Hepatocyte (in vitro differentiated cells): ENCODE results near the gene IL1RAPL1. TPM values are rescaled to one million over a fixed set of nuclear protein-coding genes. Genes with fewer than 3 reads are reported as not detected.
"Not testable (repeated sequence)": the region's sequence is repeated elsewhere in the genome, so short reads cannot be mapped to it uniquely, and the experiment has no call there.

Experiments used
- DNase-seq: peaks from one replicate; pipeline ENCODE4 v3.0.0-alpha.2; 2016; ENCODE audit warnings: low spot score
- H2AFZ ChIP-seq: fragments of 200-600 bp; sonication (generic); 2 replicates; pipeline ENCODE4 v1.6.0; 2016; ENCODE audit warnings: antibody characterized with exemption, mild to moderate bottlenecking
- H3K27ac ChIP-seq: fragments of 200-600 bp; sonication (generic); 2 replicates; pipeline ENCODE4 v1.5.1; 2016; ENCODE audit warnings: mild to moderate bottlenecking
- H3K27me3 ChIP-seq: fragments of 200-600 bp; sonication (generic); 2 replicates; pipeline ENCODE4 v1.6.1; 2016
- H3K36me3 ChIP-seq: fragments of 200-600 bp; sonication (generic); replicated peaks from 2 replicates; pipeline ENCODE4 v1.5.1; 2016; ENCODE audit warnings: low read depth; ENCODE audit not compliant: insufficient read depth
- H3K4me1 ChIP-seq: fragments of 200-600 bp; sonication (generic); 2 replicates; pipeline ENCODE4 v1.5.1; 2016; ENCODE audit warnings: mild to moderate bottlenecking, moderate library complexity; ENCODE audit not compliant: insufficient read depth
- H3K4me2 ChIP-seq: fragments of 200-600 bp; sonication (generic); 2 replicates; pipeline ENCODE4 v1.6.0; 2016
- H3K4me3 ChIP-seq: fragments of 200-600 bp; sonication (generic); 2 replicates; pipeline ENCODE4 v1.5.1; 2016; ENCODE audit warnings: mild to moderate bottlenecking
- H3K79me2 ChIP-seq: fragments of 200-600 bp; sonication (generic); 2 replicates; pipeline ENCODE4 v1.6.0; 2017; ENCODE audit warnings: mild to moderate bottlenecking
- H3K9me2 ChIP-seq: fragments of 200-600 bp; sonication (generic); replicated peaks from 2 replicates; pipeline ENCODE4 v1.6.0; 2017; ENCODE audit warnings: mild to moderate bottlenecking; ENCODE audit not compliant: insufficient read depth
- H3K9me3 ChIP-seq: fragments of 200-600 bp; sonication (generic); 2 replicates; pipeline ENCODE4 v1.5.1; 2016; ENCODE audit warnings: low read depth, mild to moderate bottlenecking
- H4K20me1 ChIP-seq: fragments of 200-600 bp; sonication (generic); 2 replicates; pipeline ENCODE4 v1.6.0; 2016; ENCODE audit warnings: mild to moderate bottlenecking; ENCODE audit not compliant: insufficient read depth, poor library complexity, severe bottlenecking
- CTCF ChIP-seq: fragments of 200-600 bp; sonication (generic); IDR thresholded peaks from 2 replicates; pipeline ENCODE4 v1.5.1; 2016; ENCODE audit warnings: antibody characterized with exemption, mild to moderate bottlenecking; ENCODE audit not compliant: poor library complexity
- EZH2 ChIP-seq: fragments of 200-600 bp; sonication (generic); IDR thresholded peaks from 2 replicates; pipeline ENCODE4 v1.6.1; 2016; ENCODE audit warnings: antibody characterized with exemption, mild to moderate bottlenecking, borderline replicate concordance
- EZH2phosphoT487 ChIP-seq: fragments of 200-600 bp; sonication (generic); IDR thresholded peaks from one replicate; pipeline ENCODE4 v1.6.1; 2018; ENCODE audit warnings: antibody characterized with exemption, mild to moderate bottlenecking, low read depth, moderate library complexity; ENCODE audit not compliant: unreplicated experiment, severe bottlenecking
- WGBS: methylation state at CpG from one replicate; pipeline ENCODE4 v1.1.6; 2016; ENCODE audit warnings: low lambda C conversion rate; ENCODE audit errors: missing lambda C conversion rate; 5-methylcytosine and 5-hydroxymethylcytosine counted together
- polyA plus RNA-seq: library from polyadenylated mRNA; unstranded; fragments of >200 nt; fragmentation: Nextera tagmentation; extraction: Ambion mirVana; gene quantifications from 2 replicates; pipeline ENCODE4 v1.2.1, GENCODE V29; 2016
- total RNA-seq: library from RNA; depleted of rRNA; stranded (reverse); fragments of >200 nt; gene quantifications from 2 replicates; pipeline ENCODE4 v1.2.3, GENCODE V29; 2014

The IL1RAPL1 gene
- total and polyA plus RNA-seq, 2 experiments from 2014 or later: 0.89 to 2.7 TPM

DNA sequence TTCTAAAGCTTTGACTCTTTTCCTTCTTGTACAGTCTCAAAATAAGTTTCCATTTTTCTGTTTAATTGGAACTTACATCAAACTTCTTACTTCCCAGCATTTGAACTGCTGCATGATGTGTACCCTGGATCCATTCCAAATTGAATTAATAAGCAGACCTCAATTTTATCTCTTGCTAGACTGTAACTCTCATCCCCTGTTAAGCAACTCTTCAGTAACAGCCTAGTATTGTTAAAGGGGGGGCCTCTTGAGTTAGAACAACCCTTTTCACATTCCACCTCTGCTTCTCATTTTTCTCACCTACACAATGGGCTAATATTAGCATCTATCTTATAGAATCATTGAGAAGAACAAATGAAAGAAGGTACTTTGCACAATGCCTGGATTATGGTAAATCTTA is 169.4 kb downstream of the IL1RAPL1 start:
- no peaks in the 10 kb centered on the region for H3K4me1 ChIP-seq
- no peaks in the 10 kb centered on the region for H4K20me1 ChIP-seq
- no peaks in the 10 kb centered on the region for H3K79me2 ChIP-seq
- H2AFZ ChIP-seq: no peak overlapping the region
- DNase-seq: no peak
- no peak overlapping the region for H3K4me3 ChIP-seq
- no peaks in the 10 kb centered on the region for H3K27me3 ChIP-seq
- TF ChIP-seq CTCF (no peak), EZH2phosphoT487 (no peak), EZH2 (no peak)
- H3K4me2 ChIP-seq: no peak overlapping the region
- no peak overlapping the region for H3K27ac ChIP-seq
- no peaks in the 10 kb centered on the region for H3K36me3 ChIP-seq
- H3K9me3 ChIP-seq: no peaks in the 10 kb centered on the region
- H3K9me2 ChIP-seq: no peaks in the 10 kb centered on the region

DNA sequence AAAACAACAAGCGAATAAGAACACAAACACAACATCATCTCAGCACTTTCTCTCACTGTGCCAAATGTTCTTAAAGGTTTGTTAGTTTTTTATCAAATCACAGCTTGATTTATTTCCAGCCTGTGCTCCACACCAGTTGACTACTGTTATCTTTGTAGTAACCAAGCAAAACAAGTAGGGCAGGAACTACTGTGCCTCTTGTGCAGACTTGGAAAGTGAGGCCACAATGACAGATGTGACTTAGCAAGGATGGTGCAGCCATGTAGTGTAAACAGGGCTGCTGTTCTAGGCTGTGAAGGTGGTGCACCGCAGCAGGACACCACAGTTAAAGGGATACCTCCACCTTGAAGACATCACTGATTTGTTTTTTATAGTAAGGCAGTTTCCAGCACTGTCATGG is 170.0 kb downstream of the IL1RAPL1 start:
- Histone ChIP-seq H3K9me3 (no peaks in the 10 kb centered on the region), H3K4me3 (no peak overlapping the region), H3K79me2 (no peaks in the 10 kb centered on the region), H3K27ac (no peak overlapping the region), H4K20me1 (no peaks in the 10 kb centered on the region), H3K36me3 (no peaks in the 10 kb centered on the region), H2AFZ (no peak overlapping the region), H3K27me3 (no peaks in the 10 kb centered on the region), H3K4me2 (no peak overlapping the region), H3K9me2 (no peaks in the 10 kb centered on the region), H3K4me1 (no peaks in the 10 kb centered on the region)
- no peak for TF ChIP-seq EZH2phosphoT487
- no peak for TF ChIP-seq CTCF
- no peak for TF ChIP-seq EZH2
- 76% methylated on average over 2 of the region's 2 CpGs for WGBS
- DNase-seq: no peak

GRCh38 chrX:28766561-28766960 is 179.3 kb downstream of the IL1RAPL1 start:
- not testable (repeated sequence) for H3K9me3 ChIP-seq, H3K9me2 ChIP-seq, H3K27me3 ChIP-seq, DNase-seq, H3K4me2 ChIP-seq, H4K20me1 ChIP-seq, H3K4me1 ChIP-seq, H3K4me3 ChIP-seq, H3K36me3 ChIP-seq, H3K79me2 ChIP-seq, H2AFZ ChIP-seq, H3K27ac ChIP-seq
- WGBS: 70% methylated on average over 2 of the region's 2 CpGs

DNA sequence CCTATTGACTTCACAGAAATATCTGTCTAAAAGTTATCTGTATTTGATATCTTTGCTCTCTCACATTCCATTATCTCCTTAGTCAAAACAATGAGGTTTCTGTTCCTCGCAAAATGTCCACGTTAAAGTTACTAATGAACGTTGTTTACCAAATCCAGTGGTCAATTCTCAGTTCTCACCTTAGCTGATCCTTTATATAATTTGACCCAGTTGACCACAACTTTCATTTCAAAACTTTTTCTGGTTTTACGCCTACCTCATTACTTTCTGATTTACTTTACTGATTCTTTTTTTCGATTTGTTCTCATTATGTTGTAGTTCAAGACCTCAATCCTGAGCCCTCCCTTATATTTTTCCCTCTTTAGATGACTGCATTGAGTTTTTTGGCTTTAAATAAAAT is 186.6 kb downstream of the IL1RAPL1 start:
- 81% methylated on average over 5 of the region's 5 CpGs for WGBS
- Histone ChIP-seq H4K20me1 (no peaks in the 10 kb centered on the region), H3K36me3 (no peaks in the 10 kb centered on the region), H3K27ac (no peak overlapping the region), H3K4me3 (no peak overlapping the region), H3K27me3 (no peaks in the 10 kb centered on the region), H3K79me2 (no peaks in the 10 kb centered on the region), H2AFZ (no peak overlapping the region), H3K4me2 (no peak overlapping the region), H3K4me1 (no peaks in the 10 kb centered on the region), H3K9me3 (no peaks in the 10 kb centered on the region), H3K9me2 (no peaks in the 10 kb centered on the region)
- TF ChIP-seq EZH2phosphoT487 (no peak), CTCF (no peak)
- no peak for DNase-seq
